Nephron progenitor cell (in vitro differentiated cells): ENCODE data around the gene RNF41.

ENCODE experiments used
- DNase-seq: peaks from one replicate; pipeline ENCODE4 v3.0.0; 2021
- H3K27ac Mint-ChIP-seq: 2 replicates; pipeline ENCODE4 v1.8.0; 2021; ENCODE audit warnings: mild to moderate bottlenecking, moderate library complexity, mixed read lengths
- H3K27me3 Mint-ChIP-seq: 2 replicates; pipeline ENCODE4 v1.8.0; 2021; ENCODE audit warnings: mild to moderate bottlenecking, low read depth, mixed read lengths; ENCODE audit not compliant: poor library complexity
- H3K36me3 Mint-ChIP-seq: 2 replicates; pipeline ENCODE4 v1.8.0; 2021; ENCODE audit warnings: low read depth, mixed read lengths
- H3K4me1 Mint-ChIP-seq: 2 replicates; pipeline ENCODE4 v1.8.0; 2021; ENCODE audit warnings: mixed read lengths
- H3K4me3 Mint-ChIP-seq: 2 replicates; pipeline ENCODE4 v1.8.0; 2021; ENCODE audit warnings: mild to moderate bottlenecking, moderate library complexity, mixed read lengths
- H3K9me3 Mint-ChIP-seq: 2 replicates; pipeline ENCODE4 v1.8.0; 2021; ENCODE audit warnings: mild to moderate bottlenecking, moderate library complexity, mixed read lengths
- TF ChIP-seq, protein P1 (sequence below): fragments of 200-600 bp; sonication (generic); IDR thresholded peaks from 2 replicates; pipeline ENCODE4 v1.5.0; 2021; ENCODE audit warnings: antibody characterized with exemption

RNF41 gene

DNA sequence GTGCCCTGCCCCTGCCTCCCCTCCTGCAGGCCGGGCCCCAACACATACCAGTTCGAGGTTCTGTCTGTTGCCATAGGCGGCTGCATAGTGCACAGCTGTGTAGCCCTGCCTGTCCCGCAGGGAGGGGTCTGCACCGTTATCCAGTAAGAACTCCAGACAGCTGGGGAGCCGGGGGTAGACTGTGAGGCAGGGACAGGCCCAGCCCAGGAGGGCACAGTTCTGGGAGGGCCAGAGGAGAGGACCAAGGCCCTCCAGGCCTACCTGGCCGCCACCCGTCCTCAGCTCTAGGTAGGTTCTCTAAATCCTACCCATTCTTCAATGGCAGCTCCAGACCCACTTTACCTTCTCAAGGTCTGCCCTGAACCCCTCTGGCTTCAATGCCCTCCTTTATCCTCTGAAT, 27.0 kb upstream of the RNF41 start:
- no peaks in the 10 kb centered on the region for H3K4me1 Mint-ChIP-seq
- DNase-seq = no peak
- H3K36me3 Mint-ChIP-seq = peaks cover 60% of the 10 kb centered on the region
- H3K9me3 Mint-ChIP-seq = no peaks in the 10 kb centered on the region
- no peak overlapping the region for H3K4me3 Mint-ChIP-seq
- peaks cover 2% of the 10 kb centered on the region for H3K27me3 Mint-ChIP-seq
- no peak overlapping the region for H3K27ac Mint-ChIP-seq
- TF ChIP-seq, protein P1, sequence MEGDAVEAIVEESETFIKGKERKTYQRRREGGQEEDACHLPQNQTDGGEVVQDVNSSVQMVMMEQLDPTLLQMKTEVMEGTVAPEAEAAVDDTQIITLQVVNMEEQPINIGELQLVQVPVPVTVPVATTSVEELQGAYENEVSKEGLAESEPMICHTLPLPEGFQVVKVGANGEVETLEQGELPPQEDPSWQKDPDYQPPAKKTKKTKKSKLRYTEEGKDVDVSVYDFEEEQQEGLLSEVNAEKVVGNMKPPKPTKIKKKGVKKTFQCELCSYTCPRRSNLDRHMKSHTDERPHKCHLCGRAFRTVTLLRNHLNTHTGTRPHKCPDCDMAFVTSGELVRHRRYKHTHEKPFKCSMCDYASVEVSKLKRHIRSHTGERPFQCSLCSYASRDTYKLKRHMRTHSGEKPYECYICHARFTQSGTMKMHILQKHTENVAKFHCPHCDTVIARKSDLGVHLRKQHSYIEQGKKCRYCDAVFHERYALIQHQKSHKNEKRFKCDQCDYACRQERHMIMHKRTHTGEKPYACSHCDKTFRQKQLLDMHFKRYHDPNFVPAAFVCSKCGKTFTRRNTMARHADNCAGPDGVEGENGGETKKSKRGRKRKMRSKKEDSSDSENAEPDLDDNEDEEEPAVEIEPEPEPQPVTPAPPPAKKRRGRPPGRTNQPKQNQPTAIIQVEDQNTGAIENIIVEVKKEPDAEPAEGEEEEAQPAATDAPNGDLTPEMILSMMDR = no peak

DNA sequence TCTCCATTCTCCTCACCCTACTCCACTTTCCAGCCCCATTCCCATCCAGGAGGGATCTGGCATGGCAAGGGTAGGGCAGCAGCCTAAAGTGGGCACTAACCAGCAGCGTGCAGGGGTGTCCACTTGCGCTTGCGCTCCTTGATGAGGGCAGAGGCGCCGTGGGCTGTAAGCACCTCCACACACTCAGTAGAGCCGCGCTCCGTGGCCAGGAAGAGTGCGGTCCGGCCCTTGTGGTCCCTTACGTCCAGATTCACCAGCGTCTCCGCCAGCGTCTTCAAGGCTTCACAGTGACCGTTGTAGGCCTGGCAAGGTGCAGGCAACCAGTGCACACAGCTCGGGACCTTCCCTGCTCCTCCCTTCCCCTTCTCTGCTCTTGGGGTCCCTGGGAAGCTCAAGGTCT, 26.2 kb upstream of the RNF41 start:
- DNase-seq = no peak
- Mint-ChIP-seq H3K9me3 (no peaks in the 10 kb centered on the region), H3K4me1 (no peaks in the 10 kb centered on the region), H3K36me3 (peaks cover 58% of the 10 kb centered on the region), H3K27me3 (peaks cover 2% of the 10 kb centered on the region), H3K27ac (no peak overlapping the region), H3K4me3 (no peak overlapping the region)
- TF ChIP-seq, protein P1 = no peak

DNA sequence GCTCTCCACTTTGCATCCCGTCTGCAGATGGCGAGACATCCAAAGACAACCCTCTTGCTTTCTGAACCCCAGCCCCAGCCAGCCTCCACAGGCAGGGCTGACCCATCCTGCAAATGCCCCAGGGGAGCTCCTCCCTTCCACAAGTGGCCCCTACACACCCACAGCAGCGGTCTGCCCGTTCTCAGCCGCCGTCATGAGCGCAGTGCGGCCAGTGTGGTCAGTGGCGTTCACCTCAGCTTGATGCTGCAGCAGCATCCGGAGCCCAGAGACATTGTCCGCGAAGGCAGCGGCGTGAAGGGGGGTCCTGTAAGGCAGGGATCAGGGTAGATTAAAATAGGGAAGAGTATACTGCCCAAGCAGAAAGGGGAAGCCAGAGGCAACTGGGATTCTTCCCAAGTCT, 22.8 kb upstream of the RNF41 start:
- H3K4me1 Mint-ChIP-seq = peaks cover 15% of the 10 kb centered on the region
- TF ChIP-seq, protein P1 = no peak
- no peak overlapping the region for H3K27ac Mint-ChIP-seq
- DNase-seq = no peak
- no peaks in the 10 kb centered on the region for H3K9me3 Mint-ChIP-seq
- peaks cover 64% of the 10 kb centered on the region for H3K36me3 Mint-ChIP-seq
- H3K27me3 Mint-ChIP-seq = peaks cover 6% of the 10 kb centered on the region
- no peak overlapping the region for H3K4me3 Mint-ChIP-seq

DNA sequence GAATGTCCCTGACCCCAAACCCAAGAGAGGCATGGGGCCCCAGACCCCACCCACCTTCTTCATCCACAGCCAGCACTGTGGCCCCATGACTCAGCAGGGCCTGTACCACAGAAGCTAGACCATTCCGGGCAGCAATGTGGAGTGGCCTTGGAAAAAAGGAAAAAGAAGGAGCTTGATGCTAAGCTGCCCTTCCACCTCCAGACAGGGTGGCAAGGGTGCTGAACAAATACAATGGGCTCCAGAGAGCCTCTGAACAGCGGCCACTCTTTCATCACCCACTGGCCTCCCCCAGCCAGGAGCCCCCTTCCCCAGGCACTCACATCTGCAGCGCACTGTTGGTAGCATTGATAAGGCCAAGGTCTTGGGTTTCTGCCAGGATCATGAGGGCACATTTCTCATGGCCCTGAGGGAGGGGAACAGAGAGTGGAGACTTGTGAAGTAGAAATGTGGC, 22.0 kb upstream of the RNF41 start:
- H3K36me3 Mint-ChIP-seq = peaks cover 59% of the 10 kb centered on the region
- TF ChIP-seq, protein P1 = no peak
- H3K27ac Mint-ChIP-seq = peak overlapping the region; percentile 22
- no peak for DNase-seq
- H3K27me3 Mint-ChIP-seq = peaks cover 6% of the 10 kb centered on the region
- peaks cover 15% of the 10 kb centered on the region for H3K4me1 Mint-ChIP-seq
- no peaks in the 10 kb centered on the region for H3K9me3 Mint-ChIP-seq
- H3K4me3 Mint-ChIP-seq = no peak overlapping the region

DNA sequence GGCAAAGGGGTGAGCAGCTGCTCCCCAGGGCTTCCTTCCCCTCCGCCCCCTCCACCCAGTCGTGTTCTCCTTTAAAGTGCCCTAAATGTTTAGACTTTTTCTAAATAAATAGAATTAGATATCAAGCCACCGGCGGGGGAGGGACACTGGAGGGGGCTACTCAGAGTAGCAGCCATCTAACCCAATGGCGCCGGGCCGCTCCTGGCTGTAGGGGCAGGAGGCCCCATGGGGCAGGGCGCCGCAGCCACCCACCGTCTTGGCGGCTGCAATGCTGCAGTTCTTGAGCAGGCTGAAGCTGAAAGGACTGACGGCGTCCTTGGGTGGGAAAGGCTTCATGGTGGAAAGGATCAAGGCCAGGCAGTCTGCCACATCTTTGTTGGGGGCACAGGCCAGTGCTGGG, 21.3 kb upstream of the RNF41 start:
- no peak overlapping the region for H3K4me3 Mint-ChIP-seq
- H3K27ac Mint-ChIP-seq = peak overlapping the region; percentile 22
- peaks cover 59% of the 10 kb centered on the region for H3K36me3 Mint-ChIP-seq
- no peaks in the 10 kb centered on the region for H3K9me3 Mint-ChIP-seq
- peaks cover 6% of the 10 kb centered on the region for H3K27me3 Mint-ChIP-seq
- no peak for DNase-seq
- TF ChIP-seq, protein P1 = no peak
- peaks cover 16% of the 10 kb centered on the region for H3K4me1 Mint-ChIP-seq

DNA sequence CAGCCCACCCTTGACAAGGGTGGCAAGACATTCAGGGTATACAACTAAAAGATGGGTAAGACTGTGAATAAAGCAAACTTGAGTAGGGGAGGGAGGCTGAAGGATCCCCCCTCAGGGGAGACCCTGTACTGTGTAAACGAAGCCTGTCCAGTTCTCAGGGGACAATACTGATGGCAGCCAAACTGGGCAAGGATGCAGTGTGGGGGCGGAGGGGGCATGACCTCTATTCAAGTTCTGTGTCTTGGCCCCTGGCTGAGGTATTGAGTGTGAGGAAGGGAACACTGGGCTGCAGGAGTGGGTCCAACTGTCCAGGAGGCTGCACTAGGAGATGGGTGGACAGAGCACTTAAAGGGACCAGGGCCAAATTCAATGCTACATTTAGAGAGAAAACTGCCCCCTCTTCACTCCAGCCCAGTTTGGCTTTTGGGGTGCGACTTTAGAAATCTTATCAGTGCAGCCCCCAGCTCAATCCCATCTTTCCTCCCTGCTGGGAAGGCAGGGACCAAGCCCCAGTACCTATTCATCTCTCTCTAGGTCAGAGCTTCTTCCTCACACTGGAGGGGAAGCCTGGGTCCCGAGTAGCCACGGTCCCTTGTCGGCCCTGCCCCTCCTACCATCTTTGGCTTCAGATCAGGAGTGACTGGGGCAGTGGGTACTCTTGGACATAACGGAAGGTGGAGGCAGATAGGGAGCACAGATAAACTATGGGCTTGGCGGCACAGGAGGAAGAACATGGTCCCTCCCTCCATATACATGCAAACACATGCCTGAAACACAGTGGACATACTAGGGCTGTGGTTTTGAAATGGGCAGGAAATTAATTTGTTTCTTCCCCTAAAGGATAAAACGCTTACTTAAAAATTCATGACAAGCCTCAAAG, 19.9 kb upstream of the RNF41 start:
- no peak overlapping the region for H3K4me3 Mint-ChIP-seq
- H3K27ac Mint-ChIP-seq = peak overlapping the region; percentile 75
- peaks cover 49% of the 10 kb centered on the region for H3K36me3 Mint-ChIP-seq
- TF ChIP-seq, protein P1 = no peak
- no peak for DNase-seq
- H3K27me3 Mint-ChIP-seq = peaks cover 6% of the 10 kb centered on the region
- H3K9me3 Mint-ChIP-seq = no peaks in the 10 kb centered on the region
- H3K4me1 Mint-ChIP-seq = peaks cover 27% of the 10 kb centered on the region
